ENCODE results near the gene ANKMY1.

ANKMY1 gene

DNA sequence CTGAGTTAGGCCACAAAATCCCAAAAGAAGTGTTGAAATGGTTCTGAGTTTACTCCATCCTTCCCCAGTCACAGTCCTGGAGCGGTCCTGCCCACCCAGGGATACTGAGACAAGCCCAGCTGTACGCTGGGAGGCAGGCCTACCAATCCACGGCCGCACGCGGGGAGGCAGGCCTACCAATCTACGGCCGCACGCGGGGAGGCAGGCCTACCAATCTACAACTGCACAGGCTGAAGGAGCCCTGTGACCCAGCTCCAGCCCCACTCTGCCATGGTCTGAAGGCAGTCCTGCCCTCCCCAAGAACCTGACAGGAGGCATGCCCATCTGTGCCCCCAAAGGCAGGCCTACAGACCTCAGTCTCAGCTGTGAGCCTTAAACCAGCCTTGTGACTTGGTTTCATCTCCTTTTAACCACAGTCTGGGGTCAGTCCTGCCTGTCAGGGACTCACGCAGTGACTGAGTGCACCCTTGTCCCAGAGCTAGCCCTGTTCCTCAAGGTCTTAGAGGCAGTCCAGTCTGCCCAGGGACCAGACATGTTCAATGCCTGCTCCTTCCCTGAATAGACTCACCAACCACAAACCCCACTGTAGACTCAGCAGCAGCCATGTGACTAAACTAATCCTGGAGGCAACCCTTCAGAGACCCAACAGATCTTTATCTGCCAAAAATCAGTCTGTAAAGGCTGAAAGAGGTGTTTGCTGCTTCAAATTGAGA is 85.6 kb downstream of the ANKMY1 start:
- no peak for DNase-seq (ENCODE audit: low spot score)

DNA sequence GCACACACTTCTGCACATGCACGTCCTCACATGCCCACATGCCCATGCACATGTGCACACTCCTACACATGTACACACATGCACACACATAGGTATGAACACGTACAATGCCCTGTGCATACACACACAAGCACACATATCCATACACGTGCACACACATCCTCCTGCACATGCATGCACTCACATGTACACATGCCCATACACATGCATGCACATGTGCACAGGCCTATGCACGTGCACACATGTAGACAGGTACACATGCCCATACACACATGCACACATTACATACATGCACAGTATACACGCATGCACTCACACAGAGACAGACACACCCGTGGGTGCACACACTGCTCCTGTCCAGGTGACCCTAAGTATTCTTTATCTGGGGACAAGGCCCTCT is 88.0 kb downstream of the ANKMY1 start:
- DNase-seq (ENCODE audit: low spot score), result no peak

DNA sequence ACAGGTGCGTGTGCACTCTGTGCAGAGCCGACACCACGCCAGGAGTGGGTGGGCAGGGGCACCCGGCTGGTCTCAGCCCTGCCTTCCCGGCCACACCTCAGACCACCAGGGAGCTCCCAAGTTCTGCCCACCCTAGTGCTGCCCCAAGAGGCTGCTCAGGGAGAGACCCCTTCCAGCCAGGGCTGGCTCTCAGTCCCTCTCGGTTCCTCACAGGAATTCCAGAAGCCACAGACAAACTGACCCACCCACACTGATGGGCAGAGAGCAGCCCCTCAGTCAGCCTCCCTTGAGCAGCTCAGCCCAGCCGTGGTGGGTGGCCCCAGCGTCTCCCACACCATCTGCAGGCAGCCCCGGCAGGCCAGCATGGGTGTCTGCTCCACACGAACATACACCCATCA is 88.5 kb downstream of the ANKMY1 start:
- DNase-seq (ENCODE audit: low spot score), result no peak

DNA sequence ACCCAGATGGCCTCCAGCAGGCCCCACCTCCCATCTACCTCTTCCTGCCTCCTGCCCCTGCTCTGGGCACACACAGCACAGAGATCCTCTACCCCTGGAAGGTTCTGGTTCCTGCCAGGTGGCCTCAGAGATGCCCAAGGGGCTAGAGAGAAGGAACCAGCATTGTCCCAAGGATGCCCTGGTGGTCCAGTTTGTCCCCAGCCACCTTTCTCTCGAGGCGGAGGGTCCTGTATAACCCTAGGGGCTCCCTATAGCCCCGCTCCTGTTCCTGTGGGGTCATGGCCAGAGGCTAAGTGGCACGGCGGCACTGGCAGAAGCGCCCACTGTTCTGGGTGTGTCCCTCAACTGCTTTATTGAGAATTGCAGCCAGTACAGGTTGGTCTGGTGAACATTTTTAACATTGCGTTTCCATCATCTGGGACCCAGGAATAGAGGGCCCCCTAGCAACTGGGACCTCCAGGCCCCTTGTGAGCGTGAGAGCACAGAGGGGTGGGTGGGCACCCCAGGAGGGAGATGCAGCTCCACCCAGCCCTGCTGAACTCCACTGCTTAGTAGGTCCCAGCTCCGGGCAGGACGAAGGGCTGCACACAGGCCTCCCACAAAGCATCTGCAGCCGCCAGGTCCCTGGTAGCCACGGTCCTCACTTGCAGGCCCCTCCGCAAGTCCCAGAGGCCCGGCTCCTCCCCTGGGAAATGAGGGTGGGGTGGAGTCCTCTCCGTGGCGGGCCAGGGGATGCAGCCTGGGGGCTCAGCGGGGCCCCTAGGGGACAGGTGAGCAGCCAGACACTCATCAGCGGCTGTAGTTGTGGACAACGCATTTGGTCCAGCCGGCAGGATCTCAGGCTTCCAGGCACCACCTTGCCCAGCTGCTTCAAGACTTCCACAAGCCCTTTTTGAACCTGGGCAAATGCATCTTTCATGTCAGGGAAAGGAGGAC is 89.2 kb downstream of the ANKMY1 start:
- no peak for DNase-seq (ENCODE audit: low spot score)

DNA sequence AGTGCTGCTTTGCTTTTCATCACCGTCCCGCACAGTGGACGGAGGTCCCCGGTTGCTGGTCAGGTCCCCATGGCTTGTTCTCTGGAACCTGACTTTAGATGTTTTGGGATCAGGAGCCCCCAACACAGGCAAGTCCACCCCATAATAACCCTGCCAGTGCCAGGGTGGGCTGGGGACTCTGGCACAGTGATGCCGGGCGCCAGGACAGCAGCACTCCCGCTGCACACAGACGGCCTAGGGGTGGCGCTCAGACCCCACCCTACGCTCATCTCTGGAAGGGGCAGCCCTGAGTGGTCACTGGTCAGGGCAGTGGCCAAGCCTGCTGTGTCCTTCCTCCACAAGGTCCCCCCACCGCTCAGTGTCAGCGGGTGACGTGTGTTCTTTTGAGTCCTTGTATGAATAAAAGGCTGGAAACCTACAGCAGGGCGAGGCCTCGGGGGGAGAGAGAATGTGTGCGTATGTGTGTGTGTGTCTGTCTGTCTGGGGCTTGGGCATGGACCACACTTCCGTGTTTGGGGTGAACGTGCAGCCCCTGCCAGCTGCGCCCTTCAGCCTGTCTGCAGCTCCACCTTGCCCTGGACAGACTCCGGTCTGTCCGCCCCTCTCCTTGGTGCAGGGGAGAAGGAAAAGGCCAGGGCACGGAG is 90.0 kb downstream of the ANKMY1 start:
- no peak for DNase-seq (ENCODE audit: low spot score)

DNA sequence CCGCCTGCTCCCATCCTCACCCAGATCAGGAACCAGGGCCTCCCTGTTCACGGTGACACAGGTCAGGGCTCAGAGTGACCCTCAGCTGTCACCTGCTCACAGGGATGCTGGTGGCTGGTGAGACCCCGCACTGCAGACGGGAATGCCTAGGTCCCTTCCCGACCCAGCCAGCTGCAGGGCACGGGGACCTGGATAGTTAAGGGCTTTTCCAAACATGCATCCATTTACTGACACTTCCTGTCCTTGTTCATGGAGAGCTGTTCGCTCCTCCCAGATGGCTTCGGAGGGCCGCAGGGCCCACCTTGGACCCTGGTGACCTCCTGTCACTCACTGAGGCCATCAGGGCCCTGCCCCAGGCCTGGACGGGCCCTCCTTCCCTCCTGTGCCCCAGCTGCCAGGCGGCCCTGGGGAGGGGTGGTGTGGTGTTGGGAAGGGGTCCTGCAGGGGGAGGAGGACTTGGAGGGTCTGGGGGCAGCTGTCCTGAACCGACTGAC is 90.6 kb downstream of the ANKMY1 start:
- no peak for DNase-seq (ENCODE audit: low spot score)

DNA sequence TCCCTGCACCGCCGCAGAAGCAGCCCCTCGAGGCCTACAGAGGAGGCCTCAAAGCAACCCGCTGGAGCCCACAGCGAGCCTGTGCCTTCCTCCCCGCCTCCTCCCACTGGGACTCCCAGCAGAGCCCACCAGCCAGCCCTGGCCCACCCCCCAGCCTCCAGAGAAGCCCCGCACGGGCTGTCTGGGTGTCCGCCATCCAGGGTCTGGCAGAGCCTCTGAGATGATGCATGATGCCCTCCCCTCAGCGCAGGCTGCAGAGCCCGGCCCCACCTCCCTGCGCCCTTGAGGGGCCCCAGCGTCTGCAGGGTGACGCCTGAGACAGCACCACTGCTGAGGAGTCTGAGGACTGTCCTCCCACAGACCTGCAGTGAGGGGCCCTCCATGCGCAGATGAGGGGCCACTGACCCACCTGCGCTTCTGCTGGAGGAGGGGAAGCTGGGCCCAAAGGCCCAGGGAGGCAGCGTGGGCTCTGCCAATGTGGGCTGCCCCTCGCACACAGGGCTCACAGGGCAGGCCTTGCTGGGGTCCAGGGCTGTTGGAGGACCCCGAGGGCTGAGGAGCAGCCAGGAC is 91.1 kb downstream of the ANKMY1 start:
- no peak for DNase-seq (ENCODE audit: low spot score)

DNA sequence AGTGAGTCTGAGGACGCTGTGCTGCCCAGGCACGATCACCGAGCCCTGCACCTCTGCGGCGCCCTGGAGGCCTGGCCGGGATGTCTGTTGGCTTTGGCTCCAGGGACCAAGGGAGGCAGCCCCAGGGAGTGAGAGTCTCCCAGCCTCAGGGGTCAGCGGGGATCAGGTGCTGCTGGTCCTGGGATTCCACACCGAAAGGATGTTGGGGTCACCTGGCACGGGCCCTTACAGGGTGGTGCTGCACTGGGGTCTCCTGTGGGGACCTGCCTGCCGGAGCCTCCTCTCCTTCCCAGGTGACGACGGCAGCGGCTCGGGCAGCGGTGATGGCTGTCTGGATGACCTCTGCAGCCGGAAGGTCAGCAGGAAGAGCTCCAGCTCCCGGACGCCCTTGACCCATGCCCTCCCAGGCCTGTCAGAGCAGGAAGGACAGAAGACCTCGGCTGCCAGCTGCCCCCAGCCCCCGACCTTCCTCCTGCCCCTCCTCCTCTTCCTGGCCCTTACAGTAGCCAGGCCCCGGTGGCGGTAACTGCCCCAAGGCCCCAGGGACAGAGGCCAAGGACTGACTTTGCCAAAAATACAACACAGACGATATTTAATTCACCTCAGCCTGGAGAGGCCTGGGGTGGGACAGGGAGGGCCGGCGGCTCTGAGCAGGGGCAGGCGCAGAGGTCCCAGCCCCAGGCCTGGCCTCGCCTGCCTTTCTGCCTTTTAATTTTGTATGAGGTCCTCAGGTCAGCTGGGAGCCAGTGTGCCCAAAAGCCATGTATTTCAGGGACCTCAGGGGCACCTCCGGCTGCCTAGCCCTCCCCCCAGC is 91.8 kb downstream of the ANKMY1 start:
- no peak for DNase-seq (ENCODE audit: low spot score)

DNA sequence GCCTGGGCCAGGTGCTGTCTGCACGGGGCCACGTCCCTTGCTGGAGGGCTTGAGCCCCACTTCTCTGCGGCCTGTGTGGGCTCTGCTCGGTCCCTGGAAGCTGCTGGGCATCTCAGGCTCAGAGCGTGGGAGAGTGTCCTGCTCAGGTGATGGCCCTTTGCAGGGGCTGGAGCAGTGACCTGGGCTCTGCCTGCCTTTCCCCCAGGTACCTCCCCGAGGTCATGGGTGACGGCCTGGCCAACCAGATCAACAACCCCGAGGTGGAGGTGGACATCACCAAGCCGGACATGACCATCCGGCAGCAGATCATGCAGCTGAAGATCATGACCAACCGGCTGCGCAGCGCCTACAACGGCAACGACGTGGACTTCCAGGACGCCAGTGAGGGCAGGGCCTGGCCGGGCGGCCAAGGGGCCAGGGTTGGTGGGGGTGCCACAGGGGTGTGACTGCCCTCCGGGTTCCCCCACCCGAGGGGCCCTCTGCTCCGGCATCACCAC is 92.5 kb downstream of the ANKMY1 start:
- DNase-seq (ENCODE audit: low spot score), result no peak

DNA sequence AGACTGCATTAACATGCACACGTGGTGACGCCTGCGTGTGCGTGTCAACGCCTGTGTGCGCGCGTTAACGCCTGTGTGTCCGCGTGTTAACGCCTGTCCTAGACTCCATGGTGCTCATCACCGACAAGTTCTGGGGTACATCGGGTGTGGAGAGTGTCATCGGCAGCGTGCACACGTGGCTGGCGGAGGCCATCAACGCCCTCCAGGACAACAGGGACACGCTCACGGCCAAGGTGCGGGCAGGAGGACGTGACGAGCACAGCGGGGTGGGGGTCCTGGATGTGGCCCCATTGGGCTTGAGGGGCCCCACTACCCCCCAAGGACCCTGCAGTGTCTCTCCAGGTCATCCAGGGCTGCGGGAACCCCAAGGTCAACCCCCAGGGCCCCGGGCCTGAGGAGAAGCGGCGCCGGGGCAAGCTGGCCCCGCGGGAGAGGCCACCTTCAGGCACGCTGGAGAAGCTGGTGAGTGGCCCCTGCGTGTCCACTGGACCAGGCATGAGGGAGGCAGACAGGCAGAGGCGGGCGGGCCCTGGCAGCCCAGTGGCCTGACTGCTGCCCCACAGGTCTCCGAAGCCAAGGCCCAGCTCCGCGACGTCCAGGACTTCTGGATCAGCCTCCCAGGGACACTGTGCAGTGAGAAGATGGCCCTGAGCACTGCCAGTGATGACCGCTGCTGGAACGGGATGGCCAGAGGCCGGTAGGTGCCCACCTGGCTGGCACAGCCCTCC is 93.1 kb downstream of the ANKMY1 start:
- no peak for DNase-seq (ENCODE audit: low spot score)

DNA sequence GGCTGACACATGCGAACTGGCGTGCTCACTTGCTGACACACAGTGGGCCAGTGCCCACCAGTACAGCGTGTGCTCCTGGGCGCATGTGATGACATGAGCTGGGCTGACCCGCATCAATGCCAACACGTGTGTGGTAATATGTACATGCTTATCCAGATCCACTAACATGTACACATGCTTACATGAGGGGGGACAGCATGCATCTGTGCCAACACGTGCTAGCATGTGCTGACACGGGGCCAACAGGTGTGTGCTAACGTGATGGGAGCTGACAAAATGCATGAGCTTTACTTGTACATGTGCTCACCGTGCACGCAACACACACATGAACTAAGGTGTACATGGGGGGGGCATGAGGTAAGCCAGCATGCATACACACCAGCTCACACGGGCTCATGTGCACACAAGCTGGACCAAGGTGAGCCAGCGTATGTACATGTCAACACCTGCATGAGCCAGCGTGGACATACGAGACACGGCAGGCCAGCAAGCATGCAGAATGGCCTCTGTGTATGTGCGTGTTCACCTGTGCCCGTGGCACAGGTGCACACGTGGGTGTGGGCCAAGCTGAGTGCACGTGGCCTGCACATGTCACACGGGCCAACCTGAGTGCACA is 93.8 kb downstream of the ANKMY1 start:
- no peak for DNase-seq (ENCODE audit: low spot score)

DNA sequence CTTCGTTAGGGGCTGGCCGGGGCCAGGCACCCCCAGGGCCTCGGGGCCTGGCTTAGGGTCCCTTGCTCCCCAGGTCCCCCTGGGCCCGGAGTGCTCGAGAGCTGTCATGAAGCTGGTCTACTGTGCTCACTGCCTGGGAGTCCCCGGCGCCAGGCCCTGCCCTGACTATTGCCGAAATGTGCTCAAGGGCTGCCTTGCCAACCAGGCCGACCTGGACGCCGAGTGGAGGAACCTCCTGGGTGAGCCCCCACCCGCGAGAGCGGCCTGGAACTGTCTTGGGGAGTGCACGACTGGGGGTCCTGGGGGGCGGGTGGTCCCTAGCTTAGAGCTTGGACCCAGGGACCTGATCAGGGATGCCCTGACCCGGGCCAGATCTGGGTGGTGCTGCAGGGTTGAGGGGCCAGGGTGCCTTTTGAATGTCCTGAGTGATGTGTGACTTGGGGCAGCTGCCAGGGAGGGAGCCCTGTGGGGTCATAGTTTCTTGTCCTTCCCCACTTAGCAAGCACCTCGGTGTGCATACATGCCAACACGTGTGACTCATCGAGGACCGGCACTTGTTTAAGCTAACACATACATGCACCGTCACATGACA is 94.4 kb downstream of the ANKMY1 start:
- no peak for DNase-seq (ENCODE audit: low spot score)

DNA sequence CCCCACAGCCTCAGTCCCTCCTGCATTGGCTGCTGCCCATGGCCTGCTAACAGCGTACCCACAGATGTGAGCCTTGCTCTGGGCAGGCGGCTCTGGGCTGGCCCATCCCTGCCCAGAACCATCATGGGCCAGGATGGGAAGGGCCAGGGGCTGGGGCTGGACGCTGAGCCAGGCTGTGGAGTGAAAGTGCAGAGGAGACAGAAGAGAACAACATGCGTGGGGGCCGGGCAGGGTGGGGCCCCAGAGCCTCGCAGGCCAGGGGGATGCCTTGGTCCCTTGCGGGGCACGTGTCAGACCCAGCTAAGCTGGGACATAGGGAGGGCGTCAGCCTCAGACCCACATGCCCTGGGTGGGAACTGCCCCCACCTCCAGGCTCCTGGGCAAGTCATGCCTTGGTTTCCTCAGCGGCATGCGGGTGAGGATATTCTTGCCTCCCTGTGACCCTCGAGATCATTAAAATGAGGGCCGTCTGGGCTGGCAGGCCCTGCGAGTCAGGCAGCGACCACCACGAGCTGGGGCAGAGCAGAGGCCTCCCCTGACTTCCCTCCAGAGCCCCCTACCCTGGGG is 95.0 kb downstream of the ANKMY1 start:
- DNase-seq (ENCODE audit: low spot score), result no peak

DNA sequence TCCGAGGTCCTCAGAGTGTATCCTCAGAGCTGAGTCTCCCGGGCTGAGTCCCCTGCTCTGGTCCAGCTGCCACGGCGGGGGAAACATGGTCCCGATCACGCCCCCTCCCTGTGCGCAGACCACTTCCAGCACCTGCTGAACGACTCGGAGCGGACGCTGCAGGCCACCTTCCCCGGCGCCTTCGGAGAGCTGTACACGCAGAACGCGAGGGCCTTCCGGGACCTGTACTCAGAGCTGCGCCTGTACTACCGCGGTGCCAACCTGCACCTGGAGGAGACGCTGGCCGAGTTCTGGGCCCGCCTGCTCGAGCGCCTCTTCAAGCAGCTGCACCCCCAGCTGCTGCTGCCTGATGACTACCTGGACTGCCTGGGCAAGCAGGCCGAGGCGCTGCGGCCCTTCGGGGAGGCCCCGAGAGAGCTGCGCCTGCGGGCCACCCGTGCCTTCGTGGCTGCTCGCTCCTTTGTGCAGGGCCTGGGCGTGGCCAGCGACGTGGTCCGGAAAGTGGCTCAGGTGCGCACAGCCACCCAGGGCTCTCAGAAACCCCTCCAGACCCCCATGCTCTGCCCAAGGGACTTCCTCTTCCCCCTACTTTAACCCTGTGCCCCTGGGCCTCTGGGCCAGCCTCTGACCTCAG is 95.6 kb downstream of the ANKMY1 start:
- DNase-seq (ENCODE audit: low spot score), result no peak

DNA sequence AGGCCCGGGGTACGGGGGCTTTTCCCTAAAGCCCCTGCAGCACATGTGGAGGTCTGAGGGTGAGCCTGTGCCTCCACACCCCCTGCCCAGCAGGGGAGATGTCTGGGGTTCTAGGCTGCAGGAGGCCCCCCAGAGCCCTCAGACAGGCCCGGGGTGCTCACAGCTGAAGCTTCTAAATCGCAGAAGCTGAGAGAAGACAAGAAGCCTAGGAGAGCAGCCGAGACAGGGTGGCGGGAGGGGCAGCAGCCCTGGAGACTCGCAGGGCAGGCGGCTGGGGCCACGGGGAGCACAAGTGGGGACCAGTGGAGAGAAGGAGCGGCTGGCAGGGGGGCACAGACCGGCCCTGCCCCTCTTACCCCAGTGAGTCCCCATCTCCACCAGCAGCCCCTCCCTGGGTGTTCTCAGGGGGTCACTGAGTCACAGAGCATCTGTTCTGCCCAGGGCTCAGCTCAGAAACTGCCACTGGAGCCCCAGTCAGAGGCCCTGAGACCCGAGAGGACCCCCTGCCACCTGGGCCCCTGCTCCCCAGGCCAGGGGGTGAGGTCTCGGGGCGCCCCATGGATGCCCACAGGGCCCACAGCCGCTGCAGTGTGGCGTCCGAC is 96.2 kb downstream of the ANKMY1 start:
- DNase-seq (ENCODE audit: low spot score), result no peak

DNA sequence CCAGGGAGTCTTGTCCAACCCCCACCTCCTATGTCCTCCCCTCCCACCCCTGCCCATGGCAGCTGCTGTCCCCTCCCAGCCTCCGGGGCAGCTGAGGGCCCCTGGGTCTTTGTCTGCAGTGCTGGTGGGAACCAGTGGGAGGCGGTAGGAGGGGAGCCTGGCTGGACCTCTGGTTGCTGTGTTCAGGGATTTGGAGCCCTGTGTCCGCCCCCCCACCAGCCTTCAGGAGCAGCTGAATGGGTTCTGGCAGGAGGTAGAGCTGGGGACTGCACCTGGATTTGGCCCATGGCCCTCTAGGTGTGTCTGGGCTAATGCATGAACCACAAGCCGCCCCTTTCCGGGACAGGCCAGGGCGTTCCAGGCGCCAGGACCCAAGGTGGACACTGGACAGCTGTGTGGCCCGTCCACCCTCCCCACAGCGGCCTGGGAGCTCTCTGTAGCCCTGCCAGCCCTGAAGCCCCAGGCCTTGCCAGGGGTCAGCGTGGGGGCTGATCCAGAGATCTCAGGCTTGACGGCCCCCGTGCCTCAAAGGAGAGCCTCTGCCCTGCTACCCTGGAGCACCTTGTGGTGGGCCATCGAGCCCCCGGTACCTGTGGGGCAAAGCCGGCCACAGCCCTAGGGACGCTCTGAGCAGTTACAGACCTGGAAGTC is 96.9 kb downstream of the ANKMY1 start:
- DNase-seq (ENCODE audit: low spot score), result no peak

DNA sequence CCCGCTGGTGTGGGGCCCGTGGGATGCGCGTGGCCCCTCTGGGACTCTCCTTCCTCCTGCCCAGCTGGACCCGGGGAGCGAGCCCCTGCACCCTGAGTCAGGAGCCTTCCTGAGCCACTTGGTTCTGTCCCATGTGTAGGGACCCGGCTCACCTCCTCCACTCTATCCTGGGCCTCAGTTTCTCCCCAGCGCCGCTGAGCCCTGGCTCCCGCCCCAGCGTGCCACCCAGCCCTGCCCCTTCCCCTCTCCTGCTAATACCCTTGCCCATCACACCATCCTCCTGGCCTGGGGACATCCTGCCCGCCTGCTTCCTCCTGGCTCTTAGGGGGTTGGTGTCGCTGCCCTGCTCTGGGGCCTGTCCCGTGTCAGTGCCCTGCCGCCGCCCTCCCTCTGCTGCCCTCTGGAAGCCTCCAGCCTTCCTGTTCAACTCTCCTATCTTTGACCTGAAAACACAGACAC is 97.5 kb downstream of the ANKMY1 start:
- no peak for DNase-seq (ENCODE audit: low spot score)

Data from NAMALWA (cell line).